Breast epithelium (tissue), 3 donors: ENCODE results near the gene NOS1AP.

Source experiments
- POLR2A ChIP-seq: fragments of 450-650 bp; IDR thresholded peaks from one replicate; pipeline ENCODE4 v1.6.1; 2016; ENCODE audit warnings: antibody characterized with exemption, mild to moderate bottlenecking, moderate library complexity
- POLR2AphosphoS5 ChIP-seq, 3 donors: sonication (generic); formaldehyde crosslinking; IDR thresholded peaks; one replicate each; pipeline ENCODE4 v1.6.1; 2017; ENCODE audit warnings: antibody characterized with exemption in 3 of 3

- no peak for TF ChIP-seq POLR2A
- no peak for TF ChIP-seq POLR2AphosphoS5 (IDR thresholded peaks at IDR 0.05)
These were observed 11.1 kb downstream of the NOS1AP start for GRCh38 chr1:162080472-162081015.
